Uterus (tissue), 4 donors: ENCODE measurements around the gene PIAS1. TPM values are rescaled to one million over a fixed set of nuclear protein-coding genes. Genes with fewer than 3 reads are reported as not detected.
A peak's percentile ranks its signal among the peaks of the same experiment; 100 is the strongest.

Experiments
- DNase-seq, 2 donors: peaks; one replicate each; pipeline ENCODE4 v3.0.0-alpha.2; 2019 to 2020
- H3K27ac ChIP-seq, 2 donors: fragments of 200-600 bp; sonication (generic); 1 replicate in 1 of 2; 2 replicates in 1 of 2; pipeline ENCODE4 v1.5.1; 2016 to 2018
- H3K27me3 ChIP-seq, 2 donors: fragments of 200-600 bp; sonication (generic); one replicate each; pipeline ENCODE4 v1.5.1; 2018 to 2019; ENCODE audit warnings: control low read depth in 1 of 2
- H3K36me3 ChIP-seq, 2 donors: fragments of 200-600 bp; sonication (generic); one replicate each; pipeline ENCODE4 v1.5.1; 2019; ENCODE audit warnings: control low read depth in 1 of 2
- H3K4me1 ChIP-seq, 2 donors: fragments of 200-600 bp; sonication (generic); one replicate each; pipeline ENCODE4 v1.5.1; 2018 to 2019; ENCODE audit warnings: control low read depth in 1 of 2
- H3K4me3 ChIP-seq, 2 donors: fragments of 200-600 bp; sonication (generic); 1 replicate in 1 of 2; 2 replicates in 1 of 2; pipeline ENCODE4 v1.5.1; 2018 to 2019; ENCODE audit warnings: mild to moderate bottlenecking in 1 of 2
- H3K9me3 ChIP-seq, 2 donors: fragments of 200-600 bp; sonication (generic); one replicate each; pipeline ENCODE4 v1.5.1; 2019; ENCODE audit warnings: control low read depth in 1 of 2
- CTCF ChIP-seq, 4 experiments: fragments of 200-600 bp in 2 of 4; fragments of 450-650 bp in 2 of 4; sonication (generic) in 2 of 4; IDR thresholded peaks; one replicate each; pipeline ENCODE4 v1.5.1; 2016 to 2019; ENCODE audit warnings: antibody characterized with exemption in 4 of 4, mild to moderate bottlenecking in 2 of 4, moderate library complexity in 1 of 4
- POLR2A ChIP-seq, 2 donors: fragments of 450-650 bp; IDR thresholded peaks; one replicate each; pipeline ENCODE4 v1.6.1; 2016; ENCODE audit warnings: antibody characterized with exemption in 2 of 2, mild to moderate bottlenecking in 1 of 2, moderate library complexity in 1 of 2
- intact Hi-C: fragments of 100-400 bp; cut with DNase I; formaldehyde crosslinking; loops from one replicate; pipeline ENCODE4 v1.15.1; 2023; ENCODE audit warnings: low total_unique reads
- total RNA-seq, 4 donors: library from RNA; depleted of rRNA in 3 of 4; stranded (reverse); fragments of >200 nt in 3 of 4; gene quantifications; one replicate each; pipeline versions ENCODE4 v1.1.0 to v1.2.4, GENCODE V29; 2014 to 2023
- donor health status: DM: yes; HTN: yes; CAD: no.

PIAS1 gene
- total RNA-seq, 4 donors from 2014 or later = 19.1 to 171 (median 95.9) TPM

DNA sequence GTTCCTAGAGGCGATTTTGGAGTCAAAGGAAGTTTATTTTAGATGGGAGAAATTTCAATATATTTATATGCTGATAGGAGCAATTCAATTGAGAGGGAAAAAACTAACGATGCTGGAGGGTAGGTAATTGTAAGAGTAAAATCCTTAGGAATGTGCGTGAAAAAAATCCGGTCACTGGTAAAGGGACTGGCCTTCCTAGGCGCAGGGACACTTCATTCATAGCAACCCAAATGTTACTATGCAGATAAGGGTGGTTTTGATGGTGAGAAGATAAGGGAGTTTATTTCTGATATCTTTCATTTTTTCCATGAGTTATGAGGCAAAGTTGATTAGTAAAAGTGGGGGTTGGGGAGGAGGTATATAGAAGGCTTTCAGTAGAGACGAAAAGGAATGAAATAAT, 1.1 kb upstream of the PIAS1 start:
- H3K9me3 ChIP-seq = no peaks in the 10 kb centered on the region
- no peaks in the 10 kb centered on the region for H3K27me3 ChIP-seq
- H3K36me3 ChIP-seq = no peaks in the 10 kb centered on the region
- intact Hi-C loops = no loop called here
- no peak overlapping the region for H3K27ac ChIP-seq
- TF ChIP-seq CTCF (IDR thresholded peaks at IDR 0.05) (no peak), POLR2A (IDR thresholded peaks at IDR 0.05) (no peak)
- no peak overlapping the region for H3K4me3 ChIP-seq
- no peak for DNase-seq
- H3K4me1 ChIP-seq = no peaks in the 10 kb centered on the region

DNA sequence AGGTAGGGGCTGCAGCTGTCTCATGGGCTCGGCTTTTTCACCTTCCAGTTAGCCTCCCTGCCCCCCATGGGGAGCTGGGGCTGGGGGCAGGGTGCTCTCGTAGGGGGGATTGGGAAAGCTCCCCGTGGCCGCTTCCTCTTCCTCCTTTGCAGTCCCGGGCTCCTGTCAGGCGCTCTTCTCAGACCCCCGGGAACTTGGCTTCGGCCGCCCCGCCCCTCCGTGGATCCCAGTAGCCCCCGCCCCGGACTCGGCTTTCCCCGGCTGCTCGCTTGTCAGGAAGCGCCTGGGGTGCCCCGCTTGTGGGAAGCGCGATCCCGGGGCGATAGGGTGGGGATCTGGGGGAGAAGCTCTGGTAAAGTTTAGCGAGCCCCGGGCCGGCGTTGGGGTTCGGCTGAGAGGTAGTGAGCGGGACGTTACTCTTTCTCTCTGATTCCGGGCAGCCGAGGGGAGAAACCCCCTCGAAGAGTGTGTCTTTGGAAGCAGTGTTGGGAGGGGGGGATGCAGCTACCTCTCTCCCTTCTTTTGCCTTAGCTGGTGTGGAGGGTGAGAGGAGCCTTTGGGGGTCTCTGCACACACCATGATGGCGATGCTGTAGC, 611 bp downstream of the PIAS1 start:
- DNase-seq = peak; percentile 44 to 51
- Histone ChIP-seq H3K9me3 (no peaks in the 10 kb centered on the region), H3K27ac (peak overlapping the region; percentile 92 to 97), H3K4me1 (no peaks in the 10 kb centered on the region), H3K27me3 (no peaks in the 10 kb centered on the region), H3K36me3 (no peaks in the 10 kb centered on the region), H3K4me3 (peak overlapping the region; percentile 91 to 97)
- TF ChIP-seq POLR2A (IDR thresholded peaks at IDR 0.05) (no peak), CTCF (IDR thresholded peaks at IDR 0.05) (no peak)
- intact Hi-C loops = no loop called here

- Histone ChIP-seq H3K4me3 (peak overlapping the region; percentile 91 to 97), H3K4me1 (no peaks in the 10 kb centered on the region), H3K36me3 (no peaks in the 10 kb centered on the region), H3K27ac (peak overlapping the region; percentile 92 to 97), H3K9me3 (no peaks in the 10 kb centered on the region), H3K27me3 (no peaks in the 10 kb centered on the region)
- DNase-seq = no peak
- no peak for TF ChIP-seq CTCF (IDR thresholded peaks at IDR 0.05)
- intact Hi-C loops = no loop called here
These were observed 1.1 kb downstream of the PIAS1 start for GRCh38 chr15:68055224-68055705.

DNA sequence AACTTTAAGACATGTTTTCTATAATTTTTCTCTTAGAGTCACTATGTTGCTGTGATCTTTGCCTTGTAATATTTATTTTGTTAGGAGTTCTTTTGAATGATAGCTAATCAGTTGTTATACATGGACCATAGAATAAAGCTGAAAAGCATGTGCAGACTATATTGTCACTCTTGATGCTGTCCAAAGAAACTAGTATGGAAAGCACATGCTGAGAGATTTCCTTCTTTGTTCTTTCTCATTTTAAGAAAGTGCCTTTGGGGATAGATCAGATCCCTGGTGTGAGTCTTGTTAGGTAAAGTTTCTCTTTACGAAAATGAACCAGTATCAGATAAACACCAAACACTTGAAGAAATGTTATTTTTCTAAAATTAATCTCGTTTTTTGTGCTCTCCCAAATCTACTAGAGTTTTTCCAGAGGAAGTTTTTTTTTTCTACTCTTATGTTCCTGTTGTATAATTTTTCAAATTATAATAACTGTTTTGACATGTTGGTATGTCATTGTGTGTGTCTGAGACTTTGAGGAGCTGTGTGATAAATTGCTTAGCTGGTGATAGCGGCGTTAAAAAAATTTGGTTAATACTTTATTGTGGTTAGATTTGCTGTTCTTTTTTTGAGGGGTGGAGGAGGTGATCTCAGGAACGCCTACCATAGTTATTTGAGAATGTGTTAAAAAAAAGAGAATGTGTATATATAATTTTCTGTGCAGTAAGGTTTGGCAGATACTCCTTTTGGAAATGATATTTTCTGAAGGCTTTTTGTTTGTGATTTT, 2.2 kb downstream of the PIAS1 start:
- Histone ChIP-seq H3K36me3 (no peaks in the 10 kb centered on the region), H3K27me3 (no peaks in the 10 kb centered on the region), H3K27ac (peak overlapping the region in 1 of 2 donors; percentile 97), H3K9me3 (no peaks in the 10 kb centered on the region), H3K4me3 (peak overlapping the region; percentile 91 to 97), H3K4me1 (no peaks in the 10 kb centered on the region)
- DNase-seq = no peak
- intact Hi-C loops = no loop called here
- no peak for TF ChIP-seq POLR2A (IDR thresholded peaks at IDR 0.05)
- no peak for TF ChIP-seq CTCF (IDR thresholded peaks at IDR 0.05)

- no peaks in the 10 kb centered on the region for H3K9me3 ChIP-seq
- H3K27me3 ChIP-seq = no peaks in the 10 kb centered on the region
- peak overlapping the region in 1 of 2 donors; percentile 97 for H3K27ac ChIP-seq
- DNase-seq = no peak
- intact Hi-C loops = no loop called here
- H3K4me1 ChIP-seq = no peaks in the 10 kb centered on the region
- H3K36me3 ChIP-seq = no peaks in the 10 kb centered on the region
- no peak overlapping the region for H3K4me3 ChIP-seq
- TF ChIP-seq CTCF (IDR thresholded peaks at IDR 0.05) = no peak
These were observed 2.9 kb downstream of the PIAS1 start for GRCh38 chr15:68057034-68057433.
